ENCODE data around the gene DPH5.

DPH5 gene

GRCh38 chr1:101005871-101006270 is 19.7 kb downstream of the DPH5 start:
- Histone ChIP-seq H3K36me3 (ENCODE audit: insufficient read depth, low read length) (peaks cover 46% of the 10 kb centered on the region), H3K4me1 (ENCODE audit: insufficient read depth, low read length) (peaks cover 28% of the 10 kb centered on the region), H3K9me3 (ENCODE audit: insufficient read depth, low read depth, low read length) (no peaks in the 10 kb centered on the region), H3K27ac (ENCODE audit: low read depth, low read length) (no peak overlapping the region), H3K27me3 (ENCODE audit: insufficient read depth, low read length) (no peaks in the 10 kb centered on the region), H3K4me3 (ENCODE audit: low read length) (no peak overlapping the region), H3K9ac (ENCODE audit: low read depth, low read length) (no peak overlapping the region)
- WGBS, result 94% methylated on average over 4 of the region's 4 CpGs

- H3K4me1 ChIP-seq (ENCODE audit: insufficient read depth, low read length), result peaks cover 28% of the 10 kb centered on the region
- H3K27me3 ChIP-seq (ENCODE audit: insufficient read depth, low read length), result no peaks in the 10 kb centered on the region
- H3K27ac ChIP-seq (ENCODE audit: low read depth, low read length), result no peak overlapping the region
- H3K9ac ChIP-seq (ENCODE audit: low read depth, low read length), result no peak overlapping the region
- no peaks in the 10 kb centered on the region for H3K9me3 ChIP-seq (ENCODE audit: insufficient read depth, low read depth, low read length)
- H3K4me3 ChIP-seq (ENCODE audit: low read length), result no peak overlapping the region
- H3K36me3 ChIP-seq (ENCODE audit: insufficient read depth, low read length), result peaks cover 46% of the 10 kb centered on the region
- WGBS, result 100% methylated on average over 1 of the region's 1 CpG
These were observed 20.4 kb downstream of the DPH5 start for GRCh38 chr1:101005183-101005582.

- 95% methylated on average over 3 of the region's 3 CpGs for WGBS
- H3K9me3 ChIP-seq (ENCODE audit: insufficient read depth, low read depth, low read length), result no peaks in the 10 kb centered on the region
- no peaks in the 10 kb centered on the region for H3K27me3 ChIP-seq (ENCODE audit: insufficient read depth, low read length)
- H3K36me3 ChIP-seq (ENCODE audit: insufficient read depth, low read length), result peaks cover 45% of the 10 kb centered on the region
- H3K27ac ChIP-seq (ENCODE audit: low read depth, low read length), result no peak overlapping the region
- no peak overlapping the region for H3K4me3 ChIP-seq (ENCODE audit: low read length)
- no peak overlapping the region for H3K9ac ChIP-seq (ENCODE audit: low read depth, low read length)
- H3K4me1 ChIP-seq (ENCODE audit: insufficient read depth, low read length), result peaks cover 28% of the 10 kb centered on the region
These were observed 20.9 kb downstream of the DPH5 start for GRCh38 chr1:101004670-101005069.

- H3K4me1 ChIP-seq (ENCODE audit: insufficient read depth, low read length), result peaks cover 28% of the 10 kb centered on the region
- H3K27ac ChIP-seq (ENCODE audit: low read depth, low read length), result no peak overlapping the region
- H3K36me3 ChIP-seq (ENCODE audit: insufficient read depth, low read length), result peaks cover 47% of the 10 kb centered on the region
- H3K4me3 ChIP-seq (ENCODE audit: low read length), result no peak overlapping the region
- 81% methylated on average over 1 of the region's 1 CpG for WGBS
- no peaks in the 10 kb centered on the region for H3K27me3 ChIP-seq (ENCODE audit: insufficient read depth, low read length)
- H3K9ac ChIP-seq (ENCODE audit: low read depth, low read length), result no peak overlapping the region
- no peaks in the 10 kb centered on the region for H3K9me3 ChIP-seq (ENCODE audit: insufficient read depth, low read depth, low read length)
These were observed 21.5 kb downstream of the DPH5 start for GRCh38 chr1:101004061-101004460.

GRCh38 chr1:101003012-101003650 is 22.5 kb downstream of the DPH5 start:
- peaks cover 52% of the 10 kb centered on the region for H3K36me3 ChIP-seq (ENCODE audit: insufficient read depth, low read length)

GRCh38 chr1:101002551-101002950 is 23.0 kb downstream of the DPH5 start:
- 37% methylated on average over 2 of the region's 2 CpGs for WGBS

More at GRCh38 chr1:101003012-101003650, 22.5 kb downstream of the DPH5 start:
- no peak overlapping the region for H3K27ac ChIP-seq (ENCODE audit: low read depth, low read length)
- H3K9me3 ChIP-seq (ENCODE audit: insufficient read depth, low read depth, low read length), result no peaks in the 10 kb centered on the region
- no peak overlapping the region for H3K9ac ChIP-seq (ENCODE audit: low read depth, low read length)
- no peaks in the 10 kb centered on the region for H3K27me3 ChIP-seq (ENCODE audit: insufficient read depth, low read length)
- no CpG with 5 or more reads among the region's 1 CpG for WGBS
- no peak overlapping the region for H3K4me3 ChIP-seq (ENCODE audit: low read length)
- H3K4me1 ChIP-seq (ENCODE audit: insufficient read depth, low read length), result peaks cover 28% of the 10 kb centered on the region

GRCh38 chr1:101000131-101000873 is 25.3 kb downstream of the DPH5 start:
- Histone ChIP-seq H3K36me3 (ENCODE audit: insufficient read depth, low read length) (peaks cover 59% of the 10 kb centered on the region), H3K4me3 (ENCODE audit: low read length) (no peak overlapping the region), H3K9ac (ENCODE audit: low read depth, low read length) (no peak overlapping the region), H3K4me1 (ENCODE audit: insufficient read depth, low read length) (peaks cover 28% of the 10 kb centered on the region), H3K27me3 (ENCODE audit: insufficient read depth, low read length) (no peaks in the 10 kb centered on the region), H3K27ac (ENCODE audit: low read depth, low read length) (no peak overlapping the region), H3K9me3 (ENCODE audit: insufficient read depth, low read depth, low read length) (no peaks in the 10 kb centered on the region)
- 100% methylated on average over 1 of the region's 2 CpGs for WGBS

More at GRCh38 chr1:101002551-101002950, 23.0 kb downstream of the DPH5 start:
- Histone ChIP-seq H3K9me3 (ENCODE audit: insufficient read depth, low read depth, low read length) (no peaks in the 10 kb centered on the region), H3K36me3 (ENCODE audit: insufficient read depth, low read length) (peaks cover 57% of the 10 kb centered on the region), H3K27me3 (ENCODE audit: insufficient read depth, low read length) (no peaks in the 10 kb centered on the region), H3K9ac (ENCODE audit: low read depth, low read length) (no peak overlapping the region), H3K4me1 (ENCODE audit: insufficient read depth, low read length) (peaks cover 28% of the 10 kb centered on the region), H3K27ac (ENCODE audit: low read depth, low read length) (no peak overlapping the region), H3K4me3 (ENCODE audit: low read length) (no peak overlapping the region)

- Histone ChIP-seq H3K4me3 (ENCODE audit: low read length) (no peak overlapping the region), H3K9me3 (ENCODE audit: insufficient read depth, low read depth, low read length) (no peaks in the 10 kb centered on the region), H3K27me3 (ENCODE audit: insufficient read depth, low read length) (no peaks in the 10 kb centered on the region), H3K27ac (ENCODE audit: low read depth, low read length) (no peak overlapping the region), H3K36me3 (ENCODE audit: insufficient read depth, low read length) (peaks cover 72% of the 10 kb centered on the region), H3K4me1 (ENCODE audit: insufficient read depth, low read length) (peaks cover 15% of the 10 kb centered on the region), H3K9ac (ENCODE audit: low read depth, low read length) (no peak overlapping the region)
- 94% methylated on average over 1 of the region's 1 CpG for WGBS
These were observed 27.2 kb downstream of the DPH5 start for GRCh38 chr1:100998426-100998825.

GRCh38 chr1:100995198-100995988 is 30.2 kb downstream of the DPH5 start:
- H3K27me3 ChIP-seq (ENCODE audit: insufficient read depth, low read length), result no peaks in the 10 kb centered on the region
- no peaks in the 10 kb centered on the region for H3K9me3 ChIP-seq (ENCODE audit: insufficient read depth, low read depth, low read length)
- no peak overlapping the region for H3K4me3 ChIP-seq (ENCODE audit: low read length)
- no peak overlapping the region for H3K9ac ChIP-seq (ENCODE audit: low read depth, low read length)
- no peak overlapping the region for H3K27ac ChIP-seq (ENCODE audit: low read depth, low read length)
- H3K36me3 ChIP-seq (ENCODE audit: insufficient read depth, low read length), result peaks cover 80% of the 10 kb centered on the region
- no peaks in the 10 kb centered on the region for H3K4me1 ChIP-seq (ENCODE audit: insufficient read depth, low read length)
- 94% methylated on average over 3 of the region's 4 CpGs for WGBS

- Histone ChIP-seq H3K36me3 (ENCODE audit: insufficient read depth, low read length) (peaks cover 56% of the 10 kb centered on the region), H3K27ac (ENCODE audit: low read depth, low read length) (no peak overlapping the region), H3K4me3 (ENCODE audit: low read length) (no peak overlapping the region), H3K27me3 (ENCODE audit: insufficient read depth, low read length) (no peaks in the 10 kb centered on the region), H3K9ac (ENCODE audit: low read depth, low read length) (no peak overlapping the region), H3K9me3 (ENCODE audit: insufficient read depth, low read depth, low read length) (no peaks in the 10 kb centered on the region), H3K4me1 (ENCODE audit: insufficient read depth, low read length) (no peaks in the 10 kb centered on the region)
- WGBS, result 95% methylated on average over 2 of the region's 2 CpGs
These were observed 36.1 kb downstream of the DPH5 start for GRCh38 chr1:100989306-100990077.
